C4-2B (cell line): ENCODE data around the gene CXXC4.

Experiments
- ZFX ChIP-seq: fragments of 450-650 bp; IDR thresholded peaks from 2 replicates; pipeline ENCODE4 v1.6.1; 2017
- TF ChIP-seq, protein P1 (sequence below): fragments of 450-650 bp; conservative IDR thresholded peaks from 2 replicates; pipeline ENCODE4 v1.5.1; 2017; ENCODE audit warnings: mild to moderate bottlenecking

DNA sequence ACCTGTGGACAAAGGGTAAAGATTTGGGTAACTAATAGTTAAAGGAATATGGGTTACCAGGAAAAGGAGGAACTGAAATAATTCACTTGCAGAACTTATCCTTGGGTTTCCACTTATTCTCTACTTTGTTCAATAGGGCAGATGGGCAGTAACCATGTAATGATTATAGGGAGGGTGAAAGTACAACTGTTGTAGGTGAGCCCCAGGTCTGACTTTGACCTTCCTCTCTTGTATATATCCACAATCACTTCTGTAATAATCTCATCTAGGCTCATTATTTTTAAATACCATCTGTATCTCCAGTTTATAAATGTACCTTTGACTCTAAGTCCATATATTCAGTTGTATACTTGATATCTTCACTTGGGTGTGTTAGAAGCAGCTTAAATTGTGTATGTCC is 32.1 kb downstream of the CXXC4 start:
- TF ChIP-seq, protein P1, sequence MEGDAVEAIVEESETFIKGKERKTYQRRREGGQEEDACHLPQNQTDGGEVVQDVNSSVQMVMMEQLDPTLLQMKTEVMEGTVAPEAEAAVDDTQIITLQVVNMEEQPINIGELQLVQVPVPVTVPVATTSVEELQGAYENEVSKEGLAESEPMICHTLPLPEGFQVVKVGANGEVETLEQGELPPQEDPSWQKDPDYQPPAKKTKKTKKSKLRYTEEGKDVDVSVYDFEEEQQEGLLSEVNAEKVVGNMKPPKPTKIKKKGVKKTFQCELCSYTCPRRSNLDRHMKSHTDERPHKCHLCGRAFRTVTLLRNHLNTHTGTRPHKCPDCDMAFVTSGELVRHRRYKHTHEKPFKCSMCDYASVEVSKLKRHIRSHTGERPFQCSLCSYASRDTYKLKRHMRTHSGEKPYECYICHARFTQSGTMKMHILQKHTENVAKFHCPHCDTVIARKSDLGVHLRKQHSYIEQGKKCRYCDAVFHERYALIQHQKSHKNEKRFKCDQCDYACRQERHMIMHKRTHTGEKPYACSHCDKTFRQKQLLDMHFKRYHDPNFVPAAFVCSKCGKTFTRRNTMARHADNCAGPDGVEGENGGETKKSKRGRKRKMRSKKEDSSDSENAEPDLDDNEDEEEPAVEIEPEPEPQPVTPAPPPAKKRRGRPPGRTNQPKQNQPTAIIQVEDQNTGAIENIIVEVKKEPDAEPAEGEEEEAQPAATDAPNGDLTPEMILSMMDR, result no peak
- no peak for TF ChIP-seq ZFX
